ENCODE results near the gene PAQR4. TPM values are rescaled to one million over a fixed set of nuclear protein-coding genes. Genes with fewer than 3 reads are reported as not detected.

Gene PAQR4
- polyA plus RNA-seq, 12 donors = 4.8 to 16.7 (median 6.4) TPM; not detected in 1

- no peak for DNase-seq
Observed at GRCh38 chr16:2963723-2964474, 5.2 kb upstream of the PAQR4 start, which contains the start of gene KREMEN2. Gene KREMEN2, plus strand, starts transcription at chr16:2964275. Its CDS starts 246 bp downstream, at chr16:2964521.

GRCh38 chr16:2964475-2965336 is 4.4 kb upstream of the PAQR4 start:
- no peak for DNase-seq

DNA sequence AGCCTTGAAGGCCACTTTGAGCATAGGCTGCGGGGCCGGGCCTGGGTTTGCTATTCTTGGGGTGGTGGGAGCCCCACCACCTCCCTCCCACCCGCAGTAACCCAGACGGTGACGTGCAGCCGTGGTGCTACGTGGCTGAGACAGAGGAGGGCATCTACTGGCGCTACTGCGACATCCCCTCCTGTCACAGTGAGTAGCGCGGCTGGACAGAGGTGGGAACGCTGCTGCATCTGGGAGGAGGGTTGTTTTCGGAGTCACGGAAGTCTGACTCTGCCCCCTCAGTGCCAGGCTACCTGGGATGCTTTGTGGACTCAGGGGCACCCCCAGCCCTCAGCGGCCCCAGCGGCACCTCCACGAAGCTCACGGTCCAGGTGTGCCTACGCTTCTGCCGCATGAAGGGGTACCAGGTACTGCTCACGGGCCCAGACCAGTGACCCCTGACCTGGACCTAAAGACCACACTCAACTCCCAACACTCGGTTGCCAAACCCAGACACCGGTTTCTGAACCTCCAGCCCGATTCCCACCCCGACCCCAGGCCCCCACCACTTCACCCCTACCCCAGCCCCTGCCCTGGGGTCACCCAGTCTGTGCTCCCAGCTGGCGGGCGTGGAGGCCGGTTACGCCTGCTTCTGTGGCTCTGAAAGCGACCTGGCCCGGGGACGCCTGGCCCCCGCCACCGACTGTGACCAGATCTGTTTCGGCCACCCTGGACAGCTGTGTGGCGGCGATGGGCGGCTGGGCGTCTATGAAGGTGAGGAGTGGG is 2.9 kb upstream of the PAQR4 start:
- DNase-seq = no peak

DNA sequence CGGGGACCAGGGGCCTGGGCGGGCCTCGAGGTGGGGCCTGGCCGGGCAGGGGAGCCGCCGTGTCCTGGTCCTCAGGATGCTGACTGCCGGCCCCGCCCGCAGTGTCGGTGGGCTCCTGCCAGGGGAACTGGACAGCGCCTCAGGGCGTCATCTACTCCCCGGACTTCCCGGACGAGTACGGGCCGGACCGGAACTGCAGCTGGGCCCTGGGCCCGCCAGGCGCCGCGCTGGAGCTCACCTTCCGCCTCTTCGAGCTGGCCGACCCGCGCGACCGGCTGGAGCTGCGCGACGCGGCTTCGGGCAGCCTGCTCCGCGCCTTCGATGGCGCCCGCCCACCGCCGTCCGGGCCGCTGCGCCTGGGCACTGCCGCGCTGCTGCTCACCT is 2.3 kb upstream of the PAQR4 start:
- no peak for DNase-seq

DNA sequence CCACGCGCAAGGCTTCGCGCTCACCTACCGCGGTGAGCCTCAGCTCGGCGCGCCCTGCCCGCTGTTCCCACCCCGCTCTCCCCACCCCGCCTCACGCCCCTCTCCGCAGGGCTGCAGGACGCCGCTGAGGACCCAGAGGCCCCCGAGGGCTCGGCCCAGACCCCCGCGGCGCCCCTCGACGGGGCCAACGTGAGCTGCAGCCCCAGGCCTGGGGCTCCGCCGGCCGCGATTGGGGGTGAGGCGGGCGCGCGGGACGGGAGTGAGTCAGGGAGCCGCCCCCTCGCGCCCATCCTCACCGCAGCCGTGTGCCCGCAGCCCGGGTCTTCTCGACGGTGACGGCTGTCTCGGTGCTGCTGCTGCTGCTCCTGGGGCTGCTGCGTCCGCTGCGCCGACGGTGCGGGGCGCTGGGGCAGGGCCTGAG is 1.9 kb upstream of the PAQR4 start:
- DNase-seq = no peak

DNA sequence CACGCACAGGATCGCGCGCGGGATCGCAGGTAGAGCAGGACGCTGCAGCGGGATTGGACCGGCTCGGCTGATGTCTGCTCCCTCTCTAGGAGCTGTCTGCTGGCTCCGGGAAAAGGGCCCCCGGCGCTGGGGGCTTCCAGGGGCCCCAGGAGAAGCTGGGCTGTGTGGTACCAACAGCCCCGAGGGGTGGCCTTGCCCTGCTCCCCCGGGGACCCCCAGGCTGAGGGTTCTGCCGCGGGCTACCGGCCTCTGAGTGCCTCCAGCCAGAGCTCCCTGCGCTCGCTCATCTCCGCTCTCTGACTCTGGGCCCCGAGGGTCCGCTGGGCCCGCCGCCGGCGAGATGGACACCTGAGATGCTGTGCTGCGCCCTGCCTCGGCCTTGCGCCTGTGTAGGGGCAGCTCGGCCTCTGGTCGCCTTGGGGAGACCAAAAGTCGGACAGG is 1.4 kb upstream of the PAQR4 start:
- DNase-seq = no peak

- no peak for DNase-seq
Observed at GRCh38 chr16:2968368-2968737, 795 bp upstream of the PAQR4 start.

- DNase-seq = no peak
Observed at GRCh38 chr16:2969545-2970521, 685 bp downstream of the PAQR4 start.

DNA sequence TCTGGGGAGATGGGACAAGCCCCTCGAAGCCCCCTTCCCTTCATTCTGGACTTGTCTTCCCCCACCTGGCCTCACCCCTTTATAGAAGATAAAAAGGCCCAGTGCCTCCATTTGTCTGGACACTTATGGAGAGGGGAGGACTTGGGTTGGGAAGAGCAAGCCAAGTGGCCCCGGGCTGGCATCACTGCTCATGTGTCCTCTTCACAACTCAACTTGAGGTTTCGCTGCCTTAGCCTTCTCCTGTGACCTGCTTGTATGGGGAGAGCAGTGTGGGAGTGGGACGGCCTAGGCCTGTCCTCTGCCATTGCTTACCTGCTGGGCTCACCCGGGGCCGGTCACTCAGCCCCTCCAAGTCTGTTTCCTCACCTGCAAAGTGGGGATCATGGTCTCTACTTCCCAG is 1.4 kb downstream of the PAQR4 start:
- no peak for DNase-seq

- no peak for DNase-seq
Observed at GRCh38 chr16:2971134-2971984, 2.2 kb downstream of the PAQR4 start.

DNA sequence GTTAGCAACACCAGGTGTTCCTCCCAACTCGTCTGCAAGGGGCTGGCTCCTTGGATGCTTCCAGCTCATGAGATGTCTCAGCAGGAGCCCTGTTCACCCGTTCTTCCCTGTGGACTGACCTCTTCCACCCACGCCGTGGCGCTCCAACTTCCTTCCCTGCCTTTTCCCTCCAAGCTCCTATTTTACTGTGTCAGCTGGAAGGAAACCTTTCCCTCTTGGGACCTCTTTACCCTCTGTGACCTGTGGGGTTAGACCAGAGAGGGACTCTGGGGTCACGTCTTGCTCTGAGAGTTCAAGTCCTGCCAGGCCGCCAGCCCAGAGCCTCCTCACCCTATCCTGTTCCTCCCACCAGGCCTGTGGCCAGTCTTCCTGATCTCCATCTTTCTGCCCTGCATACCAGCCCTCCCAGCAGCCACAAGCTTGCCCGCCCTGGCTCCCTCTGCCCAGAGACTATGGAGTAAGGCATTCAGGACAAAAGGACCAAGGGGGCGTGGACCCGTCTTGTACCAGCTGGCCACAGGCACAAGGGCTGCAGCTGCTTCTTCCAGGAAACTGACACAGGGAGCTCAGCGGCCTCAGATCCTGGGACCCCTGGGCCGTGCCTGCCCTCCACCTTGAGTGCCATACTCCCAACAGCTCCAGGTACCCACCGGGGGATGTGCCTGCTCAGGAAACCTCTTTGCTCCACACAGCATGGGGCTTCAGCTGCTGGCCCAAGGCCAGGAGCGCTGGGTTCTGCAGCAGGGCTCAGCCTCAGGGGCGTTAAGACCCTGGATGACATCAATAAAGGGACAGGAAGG is 3.0 kb downstream of the PAQR4 start:
- DNase-seq = no peak

DNA sequence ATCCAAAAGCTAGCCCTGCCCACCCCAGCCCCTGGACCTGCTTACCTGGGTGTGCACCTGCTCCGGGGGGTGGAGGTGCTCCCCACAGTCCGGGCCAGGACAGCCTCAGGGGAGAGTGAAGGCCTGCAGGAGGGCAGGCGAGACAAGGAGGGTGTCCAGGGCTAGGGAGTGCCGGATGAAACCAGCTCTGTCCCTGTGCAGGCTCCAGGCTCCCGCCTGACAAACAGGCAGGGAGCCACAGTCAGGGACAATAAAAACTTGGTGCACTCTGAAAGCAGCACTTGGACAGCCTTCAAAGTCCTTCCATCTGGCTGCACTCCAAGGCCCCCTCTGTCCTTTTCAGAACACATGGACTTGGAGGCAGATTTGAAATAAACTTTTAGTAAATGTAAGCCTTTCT is 3.9 kb downstream of the PAQR4 start:
- DNase-seq = no peak

DNA sequence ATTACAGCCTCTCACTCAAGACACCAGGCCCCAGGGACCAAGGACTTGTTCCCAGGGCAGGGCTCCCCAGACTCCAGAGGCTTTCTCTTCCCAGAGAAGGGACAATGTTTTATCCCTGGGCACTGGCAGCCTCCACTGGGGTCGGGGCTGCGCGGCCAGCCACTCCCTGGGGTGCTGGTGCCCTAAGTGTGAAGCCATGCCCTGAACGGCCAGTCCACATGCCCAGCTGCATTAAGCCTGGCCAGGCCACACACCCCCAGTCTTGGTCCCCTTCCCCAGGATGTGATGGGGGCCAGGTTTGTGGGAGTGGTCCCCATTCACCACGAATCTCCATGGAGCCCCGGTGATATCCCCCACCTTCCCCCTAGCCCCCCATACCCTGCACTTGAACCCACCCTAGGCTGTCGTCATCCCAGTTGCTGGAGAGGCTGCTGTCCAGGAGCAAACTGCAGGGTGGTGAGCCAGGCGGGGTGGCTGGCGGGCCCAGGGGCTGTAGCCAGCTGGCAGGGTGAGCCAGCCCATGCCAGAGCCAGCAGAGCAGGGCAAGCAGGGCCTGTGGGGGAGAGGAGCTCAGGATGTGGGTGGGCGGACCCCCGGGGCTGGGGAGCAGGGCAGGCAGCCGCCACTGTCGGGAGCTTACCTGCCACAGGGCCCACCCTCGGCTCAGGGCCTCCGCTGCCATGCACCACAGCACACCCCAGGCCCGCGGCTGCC is 4.6 kb downstream of the PAQR4 start:
- no peak for DNase-seq

- no peak for DNase-seq
Observed at GRCh38 chr16:2974319-2975056, 5.3 kb downstream of the PAQR4 start.

DNA sequence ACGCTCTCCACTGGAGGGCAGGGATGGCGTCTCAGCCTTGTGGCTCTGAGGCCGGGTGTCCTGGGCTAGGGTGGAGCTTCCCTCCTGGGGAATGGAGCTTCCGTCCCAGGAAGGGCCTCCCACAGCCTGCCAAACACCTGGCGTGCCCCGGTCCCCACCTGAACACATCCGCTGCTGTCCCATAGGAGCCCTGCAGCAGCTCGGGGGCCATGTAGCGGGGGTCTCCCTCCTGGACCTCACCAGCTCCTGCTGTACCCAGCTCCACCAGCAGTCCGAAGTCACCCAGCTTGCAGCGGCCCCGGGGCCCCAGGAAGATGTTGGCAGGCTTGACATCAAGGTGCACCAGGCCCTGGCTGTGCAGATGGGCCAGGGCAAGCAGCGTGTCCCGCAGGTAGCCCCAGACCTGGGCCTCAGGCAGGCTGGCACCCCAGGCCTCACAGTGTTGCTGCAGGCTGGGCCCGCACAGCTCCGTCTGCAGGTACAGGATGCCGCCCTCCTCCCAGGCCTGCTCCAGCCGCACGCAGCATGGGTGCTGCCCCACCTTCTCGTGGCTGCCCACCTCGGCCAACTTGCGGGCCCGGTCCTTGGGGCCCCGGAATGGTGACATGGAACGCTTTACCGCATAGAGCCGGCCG is 6.1 kb downstream of the PAQR4 start:
- DNase-seq = no peak

DNA sequence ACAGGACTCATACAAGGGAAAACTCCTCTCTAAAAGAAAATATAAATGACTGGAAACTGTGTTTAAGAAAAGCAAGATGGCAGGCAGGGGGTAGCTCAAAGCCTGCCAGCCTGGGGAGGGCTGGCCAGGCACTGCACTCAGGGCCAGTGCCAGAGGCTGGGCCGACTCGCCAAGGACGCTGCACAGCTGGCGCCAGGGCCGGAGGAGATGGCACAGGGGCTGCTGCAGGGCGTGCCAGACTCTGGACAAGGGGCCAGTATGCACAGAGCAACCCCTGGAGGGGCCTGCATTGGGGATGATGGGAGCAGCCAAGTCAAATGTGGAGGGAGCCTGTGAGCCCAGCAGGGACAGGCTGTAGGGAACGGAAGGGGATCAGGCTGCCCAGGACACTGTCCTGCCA is 7.1 kb downstream of the PAQR4 start:
- no peak for DNase-seq

DNA sequence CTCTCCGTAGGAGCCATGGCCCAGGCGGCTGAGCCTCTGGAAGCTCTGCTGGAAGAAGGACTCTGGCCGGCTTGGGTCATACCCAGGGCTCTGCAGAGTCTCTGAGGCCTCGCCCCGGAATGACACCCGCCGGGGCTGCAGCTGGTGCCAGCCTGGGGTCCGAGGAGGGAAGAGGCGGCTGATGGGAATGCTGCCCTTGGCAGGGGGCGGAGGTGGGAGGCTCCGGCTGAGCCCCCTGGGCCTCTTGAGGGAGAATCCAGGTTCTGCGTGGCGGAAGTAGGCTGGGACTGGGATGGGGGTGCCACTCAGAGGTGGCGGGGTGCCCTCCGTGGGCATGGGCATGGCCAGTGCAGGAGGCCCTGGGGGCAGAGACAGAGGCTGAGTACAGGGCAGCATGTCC is 7.5 kb downstream of the PAQR4 start:
- no peak for DNase-seq

Data from muscle of arm (tissue), 12 donors.